Right atrium auricular region (tissue), 2 donors: ENCODE results near the gene MALAT1. TPM values are rescaled to one million over a fixed set of nuclear protein-coding genes. Genes with fewer than 3 reads are reported as not detected.

Source experiments
- DNase-seq: peaks from one replicate; pipeline ENCODE4 v3.0.0-alpha.2; 2019; ENCODE audit warnings: low spot score
- H3K27ac ChIP-seq, 2 donors: fragments of 200-600 bp; sonication (generic); 1 replicate in 1 of 2; 2 replicates in 1 of 2; pipeline ENCODE4 v1.5.1; 2016 to 2019
- H3K27me3 ChIP-seq, 2 donors: fragments of 200-600 bp; sonication (generic); one replicate each; pipeline versions ENCODE4 v1.5.1 to v1.6.0; 2017 to 2019
- H3K36me3 ChIP-seq: fragments of 200-600 bp; sonication (generic); one replicate; pipeline ENCODE4 v1.5.1; 2016
- H3K4me1 ChIP-seq, 2 donors: fragments of 200-600 bp; sonication (generic); one replicate each; pipeline versions ENCODE4 v1.5.1 to v1.6.0; 2017 to 2019
- H3K4me3 ChIP-seq, 2 donors: fragments of 200-600 bp; sonication (generic); 1 replicate in 1 of 2; 2 replicates in 1 of 2; pipeline ENCODE4 v1.5.1; 2017 to 2019; ENCODE audit warnings: mild to moderate bottlenecking in 1 of 2, moderate library complexity in 1 of 2
- H3K9me3 ChIP-seq, 2 donors: fragments of 200-600 bp; sonication (generic); one replicate each; pipeline ENCODE4 v1.5.1; 2019
- CTCF ChIP-seq, 2 donors: fragments of 200-600 bp; sonication (generic); IDR thresholded peaks; one replicate each; pipeline ENCODE4 v1.5.1; 2019; ENCODE audit warnings: antibody characterized with exemption in 2 of 2
- total RNA-seq, 2 donors: library from RNA; depleted of rRNA; stranded (reverse); fragments of >200 nt; gene quantifications; one replicate each; pipeline ENCODE4 v1.1.0, GENCODE V29; 2016

Gene MALAT1
- total RNA-seq, 2 donors from 2014 or later: 2,120 to 2,577 TPM

GRCh38 chr11:65530157-65530496, 31.3 kb downstream of the MALAT1 start:
- Histone ChIP-seq H3K36me3 (peaks cover 60% of the 10 kb centered on the region), H3K4me1 (peaks cover 0 to 21% of the 10 kb centered on the region in 2 donors), H3K27me3 (no peaks in the 10 kb centered on the region), H3K9me3 (no peaks in the 10 kb centered on the region), H3K27ac (no peak overlapping the region), H3K4me3 (no peak overlapping the region)
- TF ChIP-seq CTCF (IDR thresholded peaks at IDR 0.05): no peak
- DNase-seq: no peak

- Histone ChIP-seq H3K4me1 (peaks cover 0 to 4% of the 10 kb centered on the region in 2 donors), H3K36me3 (peaks cover 72% of the 10 kb centered on the region), H3K9me3 (no peaks in the 10 kb centered on the region), H3K27ac (no peak overlapping the region), H3K4me3 (no peak overlapping the region), H3K27me3 (no peaks in the 10 kb centered on the region)
- TF ChIP-seq CTCF (IDR thresholded peaks at IDR 0.05): no peak
- no peak for DNase-seq
These were observed 33.7 kb downstream of the MALAT1 start for GRCh38 chr11:65532388-65533064.

- Histone ChIP-seq H3K4me1 (peaks cover 0 to 8% of the 10 kb centered on the region in 2 donors), H3K27ac (no peak overlapping the region), H3K27me3 (no peaks in the 10 kb centered on the region), H3K9me3 (no peaks in the 10 kb centered on the region), H3K36me3 (peaks cover 69% of the 10 kb centered on the region), H3K4me3 (no peak overlapping the region)
- DNase-seq: no peak
- TF ChIP-seq CTCF (IDR thresholded peaks at IDR 0.05): no peak
These were observed 36.3 kb downstream of the MALAT1 start for GRCh38 chr11:65535102-65535501.

GRCh38 chr11:65536412-65537295, 37.8 kb downstream of the MALAT1 start:
- Histone ChIP-seq H3K4me3 (no peak overlapping the region), H3K27me3 (no peaks in the 10 kb centered on the region), H3K9me3 (no peaks in the 10 kb centered on the region), H3K27ac (no peak overlapping the region), H3K36me3 (peaks cover 53% of the 10 kb centered on the region), H3K4me1 (peaks cover 0 to 20% of the 10 kb centered on the region in 2 donors)
- DNase-seq: no peak
- TF ChIP-seq CTCF (IDR thresholded peaks at IDR 0.05): no peak

GRCh38 chr11:65537296-65537597, 38.4 kb downstream of the MALAT1 start:
- Histone ChIP-seq H3K36me3 (peaks cover 47% of the 10 kb centered on the region), H3K27me3 (no peaks in the 10 kb centered on the region), H3K9me3 (no peaks in the 10 kb centered on the region), H3K4me1 (peaks cover 0 to 23% of the 10 kb centered on the region in 2 donors), H3K4me3 (no peak overlapping the region), H3K27ac (no peak overlapping the region)
- TF ChIP-seq CTCF (IDR thresholded peaks at IDR 0.05): no peak
- no peak for DNase-seq
